Fibroblast of skin of left biceps (primary cell): ENCODE results near the gene CNN3.

Source experiments
- DNase-seq, 2 experiments: peaks; one replicate each; pipeline ENCODE4 v3.0.0-alpha.2; 2013; ENCODE audit warnings: low read depth in 2 of 2

CNN3 gene

DNA sequence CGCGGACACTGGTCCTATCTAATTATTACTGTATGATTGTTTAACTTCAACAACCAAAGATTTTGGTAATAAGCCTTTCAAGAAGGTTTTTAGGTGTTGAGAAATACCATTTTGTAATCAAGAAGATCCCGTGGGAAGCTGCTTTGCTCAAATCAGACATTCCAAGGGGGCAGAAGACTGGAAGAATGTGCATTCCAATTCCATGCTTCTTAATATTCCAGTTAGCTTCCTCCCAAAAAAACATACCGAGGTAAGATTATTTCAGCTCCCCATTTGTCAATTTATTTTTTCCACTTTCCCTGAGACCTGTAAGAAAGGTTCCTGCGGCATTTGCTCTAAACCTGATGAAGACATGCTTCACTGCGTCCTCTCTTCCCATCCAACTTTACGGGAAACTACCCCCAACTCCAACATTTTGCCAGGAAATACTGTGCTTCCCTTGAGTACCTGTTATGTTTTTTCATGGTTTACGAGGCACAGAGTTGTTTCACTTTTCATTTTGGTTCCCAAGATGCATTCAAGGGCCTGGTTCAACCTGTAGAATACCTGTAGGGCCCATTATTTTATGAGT, 4.1 kb downstream of the CNN3 start:
- DNase-seq: peak; percentile 76 to 78

DNA sequence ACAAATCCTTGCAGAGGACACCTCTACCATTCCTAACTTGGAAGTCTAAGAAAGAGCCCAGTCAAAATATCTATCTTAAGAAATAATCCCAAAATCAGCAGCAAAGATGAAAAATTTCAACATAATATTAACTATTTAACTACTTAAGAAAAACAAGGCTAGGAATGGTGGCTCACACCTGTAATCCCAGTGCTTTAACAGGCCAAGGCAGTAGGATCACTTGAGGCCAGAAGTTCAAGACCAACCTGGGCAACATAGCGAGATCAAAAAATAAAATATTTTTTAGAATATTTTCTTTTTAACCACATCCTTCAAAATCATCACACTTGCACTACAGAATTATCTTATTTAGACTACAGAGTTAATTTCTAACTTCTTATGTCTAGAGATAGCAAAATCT, 4.9 kb downstream of the CNN3 start:
- no peak for DNase-seq

DNA sequence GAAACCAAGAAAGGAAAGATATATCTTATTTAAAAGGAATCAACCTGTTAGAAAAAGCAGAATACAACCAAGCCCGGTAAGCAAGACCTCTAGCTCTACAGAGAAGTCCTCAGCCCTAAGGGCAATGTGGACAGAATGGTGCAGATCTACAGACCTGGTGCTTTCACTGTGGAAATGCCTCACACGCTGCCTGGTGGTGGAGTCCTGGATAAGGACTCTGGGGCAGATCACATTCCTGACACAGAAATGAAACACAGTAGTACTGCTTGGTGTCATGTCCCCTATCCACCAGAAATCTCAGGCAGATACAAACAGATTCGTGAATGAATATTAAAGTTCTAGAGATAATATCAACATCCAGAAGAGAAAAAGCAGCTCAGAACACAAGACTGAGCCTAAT, 6.8 kb downstream of the CNN3 start:
- no peak for DNase-seq

DNA sequence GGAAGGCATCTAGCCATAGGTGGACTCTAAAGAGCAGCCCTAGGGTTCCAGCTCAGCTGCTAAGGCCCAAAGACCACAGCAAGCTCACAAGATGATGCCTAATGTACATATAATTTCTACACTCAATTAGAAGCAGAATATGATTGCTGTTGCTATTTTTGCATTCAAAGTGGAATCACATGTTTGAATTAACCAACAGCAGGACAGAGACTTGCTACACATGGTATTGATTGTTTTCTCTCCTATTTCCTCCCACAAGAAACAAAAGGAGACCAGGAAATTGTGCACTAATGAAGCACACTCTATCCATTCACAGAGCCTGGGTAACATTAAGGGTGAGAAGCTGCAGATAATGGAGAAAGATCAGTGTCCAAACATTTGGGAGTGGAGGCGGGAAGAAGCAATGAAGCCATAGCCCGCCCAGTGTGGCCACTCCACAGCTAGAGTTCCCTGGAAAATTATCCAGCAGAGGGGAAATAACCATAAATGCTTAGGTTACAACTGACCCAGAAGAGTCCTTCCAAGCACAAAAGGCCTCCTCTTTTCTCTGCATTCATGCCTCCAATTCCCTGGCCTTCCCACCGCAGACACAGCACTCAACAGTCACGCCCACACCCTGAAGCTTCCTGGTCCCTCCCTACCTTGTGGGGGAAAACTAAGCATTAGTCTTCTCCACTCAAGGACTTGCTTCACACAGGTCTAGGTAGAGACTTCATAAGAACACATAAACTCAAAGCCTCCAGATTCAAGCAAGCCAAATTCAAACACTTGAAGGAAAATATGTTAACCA, 7.5 kb downstream of the CNN3 start:
- DNase-seq: no peak

DNA sequence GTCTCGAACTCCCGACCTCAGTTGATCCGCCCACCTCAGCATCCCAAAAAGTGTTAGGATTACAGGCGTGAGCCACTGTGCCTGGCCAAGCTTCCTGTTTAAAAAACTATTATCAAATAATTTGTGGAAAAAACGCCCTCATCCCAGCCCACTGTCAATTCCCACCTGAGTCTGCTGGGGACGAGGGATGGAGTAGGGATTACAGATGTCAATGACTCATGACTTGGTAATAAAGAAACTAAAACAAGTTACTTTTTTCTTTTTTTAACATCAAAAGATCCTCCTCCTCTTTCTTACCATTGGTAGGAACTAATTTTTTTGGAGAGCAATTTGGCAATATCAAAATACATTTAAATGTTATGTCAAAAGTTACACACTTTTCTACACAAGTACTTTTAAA, 9.7 kb downstream of the CNN3 start:
- no peak for DNase-seq

DNA sequence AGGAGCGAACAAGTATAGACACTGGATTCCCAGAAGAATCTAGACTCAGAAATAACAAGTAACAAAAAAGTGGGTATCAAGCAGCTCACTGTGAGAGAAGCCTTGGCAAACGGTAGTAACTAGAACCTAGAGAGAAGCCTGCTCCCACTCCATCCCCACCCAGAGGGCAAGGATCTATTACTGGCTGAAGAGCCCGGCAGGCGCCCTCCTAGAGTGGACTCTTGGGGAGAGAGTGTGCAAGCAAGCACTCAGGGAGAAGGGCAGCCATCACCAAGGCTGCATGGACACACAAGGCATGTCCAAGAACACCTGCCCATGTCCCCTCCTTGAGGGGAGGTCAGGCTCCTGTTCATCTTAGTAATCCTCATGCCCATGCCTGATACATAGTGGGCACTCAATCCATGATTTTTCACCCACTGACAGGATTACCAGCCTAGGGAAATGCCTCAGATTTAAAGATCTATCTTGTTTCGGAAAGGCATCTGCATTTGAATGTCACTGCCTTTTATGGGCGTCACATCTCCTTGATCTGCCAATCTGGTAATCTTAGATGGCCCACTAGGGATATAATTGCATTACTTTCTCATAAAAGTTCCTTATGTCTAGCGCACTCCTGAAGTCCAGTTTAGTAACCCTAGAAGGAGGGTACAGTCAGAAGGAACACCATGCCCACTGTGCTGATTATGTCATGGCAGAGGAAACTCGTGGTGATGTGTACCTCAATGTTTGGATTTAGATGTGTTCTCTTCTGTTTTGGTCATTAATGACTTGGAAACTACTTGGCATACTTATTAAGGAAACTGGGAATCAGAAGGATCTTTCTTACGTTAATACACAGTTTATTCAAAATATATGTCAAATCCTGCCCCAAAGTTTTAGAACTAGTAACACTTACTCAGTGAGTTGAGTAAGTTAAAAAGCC, 14.4 kb downstream of the CNN3 start:
- no peak for DNase-seq

DNA sequence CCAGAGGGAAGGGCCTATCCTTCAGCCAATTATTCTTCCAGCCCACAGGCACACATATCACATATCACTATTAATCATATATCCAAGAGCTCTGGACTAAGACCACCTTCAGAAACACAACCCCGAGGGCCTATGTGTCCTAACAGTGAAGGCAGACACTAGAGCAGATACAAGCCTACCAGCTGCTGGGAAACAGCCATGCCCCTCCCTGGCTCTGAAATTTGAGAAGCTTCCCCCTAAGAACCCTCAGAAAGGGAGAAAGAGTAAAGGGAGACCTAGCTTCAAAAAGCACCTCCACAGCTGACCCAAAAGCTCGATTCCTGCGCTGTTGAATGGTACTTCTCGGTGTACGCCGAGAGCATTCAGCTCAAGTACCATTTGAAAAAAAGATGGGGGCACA, 17.4 kb downstream of the CNN3 start:
- DNase-seq: no peak

DNA sequence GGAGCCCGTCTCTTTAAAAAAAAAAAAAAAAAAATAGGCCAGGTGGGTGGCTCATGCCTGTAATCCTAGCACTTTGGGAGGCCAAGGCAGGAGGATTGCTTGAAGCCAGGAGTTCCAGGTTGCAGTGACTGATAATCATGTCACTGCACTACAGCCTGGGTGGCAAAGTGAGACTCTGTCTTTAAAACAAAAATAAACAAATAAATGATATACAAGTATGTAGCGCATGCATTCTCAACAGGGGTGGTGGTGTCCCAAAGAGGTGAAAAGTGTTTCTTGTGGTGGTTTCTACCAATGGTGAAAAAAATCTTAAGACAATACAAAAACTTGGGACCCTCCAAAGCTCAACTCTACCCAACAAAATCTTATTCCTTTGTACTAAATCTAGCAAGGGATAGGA, 17.9 kb downstream of the CNN3 start:
- no peak for DNase-seq

DNA sequence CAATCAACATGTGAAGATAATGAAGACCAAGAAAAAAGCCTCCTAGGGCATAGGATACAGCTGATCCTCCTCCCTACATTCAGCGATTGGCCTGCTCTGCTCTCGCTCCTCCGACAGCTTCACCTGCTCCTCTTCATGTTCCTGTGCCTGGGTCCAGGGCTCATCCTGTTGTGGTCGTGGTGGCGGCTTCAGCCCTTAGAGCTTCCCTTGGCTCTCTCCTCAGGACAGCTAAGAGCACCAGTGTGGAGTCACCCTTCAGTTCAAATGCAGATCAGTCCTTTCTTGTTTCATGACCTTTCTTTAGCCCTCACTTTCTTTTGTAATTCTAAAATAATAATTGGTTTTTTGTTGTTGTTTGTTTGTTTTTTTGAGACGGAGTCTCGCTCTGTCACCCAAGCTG, 18.7 kb downstream of the CNN3 start:
- DNase-seq: no peak

DNA sequence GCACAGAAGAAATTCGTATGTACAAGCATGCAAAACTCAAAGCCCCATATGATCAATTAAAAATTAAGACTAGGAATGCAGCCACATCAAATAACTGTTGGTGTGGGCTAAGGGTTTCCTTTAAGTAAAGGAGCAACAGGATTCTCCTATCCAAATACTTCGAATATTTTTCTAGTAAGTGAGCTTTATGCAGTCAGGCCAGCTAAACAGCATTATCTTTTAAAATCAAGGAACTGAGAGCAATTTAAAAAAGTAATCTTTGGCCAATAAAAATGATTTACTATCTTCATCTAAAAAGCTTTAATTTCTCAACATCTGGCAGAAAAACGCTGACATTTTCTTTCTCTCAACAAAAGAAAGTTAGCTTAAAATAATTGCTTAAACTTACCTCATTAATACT, 19.8 kb downstream of the CNN3 start:
- no peak for DNase-seq

DNA sequence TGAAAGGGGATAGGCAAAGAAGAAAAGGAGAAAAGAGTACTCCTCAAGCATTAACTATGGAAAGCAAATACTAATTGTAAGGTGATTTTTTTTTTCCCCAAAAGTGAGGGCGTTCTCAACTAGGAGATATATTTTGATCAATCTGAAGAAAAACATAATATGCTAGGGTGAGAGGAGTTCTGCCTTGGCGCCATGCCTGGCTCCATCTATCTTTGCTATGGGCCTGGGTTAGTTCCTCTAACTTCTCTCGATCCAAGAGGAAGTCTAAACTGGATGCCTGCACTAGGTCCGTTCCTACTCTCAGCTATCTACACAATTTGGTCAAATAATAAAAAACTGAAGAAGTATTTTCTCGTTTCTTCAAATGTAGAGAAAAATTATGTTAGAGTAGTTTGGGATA, 20.5 kb downstream of the CNN3 start:
- no peak for DNase-seq

DNA sequence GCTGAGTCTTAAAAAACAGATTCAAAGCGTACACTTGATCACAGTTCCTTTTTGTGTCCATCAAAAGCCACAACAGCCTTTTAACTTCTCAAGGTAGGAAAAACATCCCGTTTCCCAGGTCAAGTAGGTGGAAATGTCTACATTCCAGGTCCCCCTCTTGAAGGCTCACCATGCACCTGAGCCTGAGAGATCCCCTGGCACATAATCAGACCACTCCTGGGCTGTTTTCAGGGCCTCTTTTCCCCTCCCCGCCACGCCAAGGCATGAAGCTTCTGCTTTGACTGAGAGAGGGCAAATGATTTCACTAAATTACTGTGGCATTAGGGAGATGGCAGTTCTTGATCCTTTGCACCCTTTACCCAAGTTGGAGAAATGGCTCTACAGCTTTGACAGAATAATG, 21.7 kb downstream of the CNN3 start:
- DNase-seq: no peak

DNA sequence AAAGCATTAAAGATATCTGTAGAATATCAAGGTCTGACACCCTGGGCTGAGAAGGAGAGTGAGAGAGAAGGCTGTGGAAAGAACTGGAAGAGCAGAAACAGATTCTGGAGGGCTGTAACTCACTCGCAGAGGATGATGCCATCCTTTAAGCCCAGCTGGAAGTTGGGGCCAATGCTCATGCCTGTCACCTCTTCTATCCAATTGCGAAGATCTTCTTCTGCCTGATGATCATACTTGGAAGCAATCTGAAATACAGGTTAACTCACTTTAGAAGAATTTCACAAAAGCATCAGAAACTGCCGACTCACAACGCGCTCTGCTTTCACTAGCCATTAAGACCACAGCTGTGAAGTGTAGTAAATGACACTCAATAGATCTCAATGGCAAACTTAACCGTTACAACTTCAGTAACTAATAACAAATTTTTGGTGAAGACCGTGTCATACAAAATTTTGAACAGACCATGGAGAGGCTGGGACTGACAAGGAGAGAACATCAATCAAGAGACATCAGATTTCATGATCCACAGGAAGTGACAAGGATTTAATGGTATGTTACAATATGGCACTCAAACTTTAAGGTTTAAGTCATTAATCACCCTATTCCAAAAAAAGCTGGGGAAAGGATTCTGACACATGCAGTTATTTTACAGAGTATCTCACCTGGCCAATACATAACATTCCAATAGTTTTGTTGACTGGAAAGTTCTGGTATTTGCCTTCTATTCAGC, 23.5 kb downstream of the CNN3 start:
- DNase-seq: no peak

DNA sequence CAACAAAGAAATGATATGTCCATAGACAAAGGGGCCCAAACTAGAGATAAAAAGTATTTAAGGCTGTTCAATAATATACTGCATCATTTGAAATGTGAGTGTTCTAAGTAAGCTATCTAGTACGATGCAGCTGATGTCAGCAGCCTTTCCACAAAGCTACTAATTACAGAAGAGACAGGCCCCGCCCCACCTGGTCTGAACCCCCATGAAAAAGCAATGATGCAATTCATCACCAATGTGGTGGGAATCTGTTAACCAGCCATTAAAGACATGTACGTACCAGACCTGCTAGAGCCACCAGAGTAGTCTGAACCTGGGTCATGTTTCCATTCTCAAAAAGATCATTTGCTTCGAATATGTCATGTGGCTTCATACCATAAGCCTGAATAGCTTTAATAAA, 25.1 kb downstream of the CNN3 start:
- DNase-seq: no peak

DNA sequence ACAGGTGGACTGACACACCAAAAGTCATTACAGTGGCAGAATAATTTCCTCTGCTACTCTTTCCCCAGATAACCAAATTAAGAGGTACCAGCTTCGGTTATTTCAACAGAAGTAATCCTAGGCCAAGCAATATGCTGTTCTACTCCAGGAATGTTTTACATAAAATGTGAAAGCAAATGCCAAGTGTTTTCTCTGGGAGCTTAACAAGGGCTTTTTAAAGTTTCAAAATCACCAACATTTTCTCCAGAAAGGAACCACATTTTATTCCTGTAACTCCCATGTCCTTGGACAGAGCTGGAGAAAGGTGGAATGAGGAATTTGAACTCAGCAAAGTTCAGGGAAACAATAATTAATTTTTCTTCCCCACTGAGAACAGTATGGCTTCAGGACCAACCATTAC, 27.2 kb downstream of the CNN3 start:
- no peak for DNase-seq

DNA sequence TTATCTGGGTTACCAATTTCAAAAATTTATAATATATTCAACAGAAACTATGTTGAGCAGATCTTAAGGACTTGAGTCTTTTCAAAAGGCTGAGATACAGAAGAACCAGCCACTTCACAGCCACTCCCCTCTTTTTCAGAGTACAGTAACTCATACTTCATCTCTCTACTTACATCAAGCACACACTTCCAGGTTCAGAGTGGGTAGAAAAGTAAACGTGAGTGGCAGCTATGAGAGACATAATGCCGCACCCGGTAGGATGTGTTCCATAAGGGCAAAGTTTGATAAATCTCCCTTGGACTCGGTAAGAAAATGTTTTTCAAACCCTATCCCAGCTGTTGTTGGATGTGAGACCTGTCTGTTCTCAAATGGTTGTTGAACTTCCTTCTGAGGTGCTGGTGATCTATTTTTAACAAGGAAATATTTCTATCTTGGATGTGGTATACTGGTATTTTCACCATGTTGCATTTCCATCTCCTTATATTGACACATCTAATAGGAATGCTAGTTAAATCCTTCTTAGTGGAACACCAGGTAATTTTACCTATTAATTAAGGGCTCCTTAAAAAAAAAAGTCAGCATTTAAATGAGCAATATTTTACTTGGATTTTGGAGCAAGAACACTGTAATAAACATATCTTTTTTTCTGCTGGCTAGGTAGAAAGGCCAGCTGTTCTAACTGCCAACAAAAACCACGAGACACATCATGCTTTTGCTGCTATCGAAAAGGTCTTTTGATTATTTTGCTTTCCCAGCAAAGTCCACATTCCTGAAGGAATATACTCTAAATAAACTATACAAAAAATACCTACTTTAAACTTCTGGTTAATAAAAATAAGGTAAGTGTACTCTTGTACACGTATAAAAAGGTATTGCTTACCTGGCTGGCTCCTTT, 28.2 kb downstream of the CNN3 start:
- DNase-seq: no peak

DNA sequence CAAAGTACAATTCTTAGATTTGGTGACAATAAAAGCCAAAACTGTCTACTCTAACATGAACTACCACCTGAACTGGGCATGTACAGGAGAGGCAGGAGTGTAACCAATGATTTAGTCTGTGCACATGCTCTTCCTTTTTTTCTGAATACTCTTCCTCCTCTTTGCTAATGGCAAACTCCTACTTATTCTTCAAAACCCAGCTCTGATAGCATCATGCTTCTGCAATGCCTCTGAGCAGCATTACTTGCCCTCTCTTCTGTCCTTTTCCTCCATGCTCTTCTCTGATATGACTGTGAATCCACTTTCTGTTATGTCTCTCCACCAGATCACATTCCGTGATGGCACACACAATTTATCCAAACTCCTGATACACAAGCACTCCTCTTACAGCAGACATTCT, 31.4 kb downstream of the CNN3 start:
- DNase-seq: no peak

DNA sequence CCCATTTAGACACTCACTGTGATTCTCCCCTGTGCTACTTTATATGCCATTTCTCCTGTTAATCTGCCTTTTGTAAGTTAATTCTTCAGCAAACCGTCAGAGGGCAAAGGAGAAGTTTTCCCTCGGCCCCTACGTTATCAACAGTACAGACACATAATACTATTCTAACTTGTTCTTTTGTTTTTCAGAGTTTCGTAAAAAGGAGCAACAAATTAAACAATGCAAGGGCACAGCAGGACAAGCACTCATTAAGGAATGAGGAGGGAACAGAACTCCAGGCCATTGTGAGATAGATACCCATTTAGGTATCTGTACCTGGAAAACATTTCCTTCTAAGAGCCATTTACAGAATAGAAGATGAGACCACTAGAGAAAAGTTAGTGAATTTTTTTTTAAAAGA, 32.3 kb downstream of the CNN3 start:
- DNase-seq: no peak

DNA sequence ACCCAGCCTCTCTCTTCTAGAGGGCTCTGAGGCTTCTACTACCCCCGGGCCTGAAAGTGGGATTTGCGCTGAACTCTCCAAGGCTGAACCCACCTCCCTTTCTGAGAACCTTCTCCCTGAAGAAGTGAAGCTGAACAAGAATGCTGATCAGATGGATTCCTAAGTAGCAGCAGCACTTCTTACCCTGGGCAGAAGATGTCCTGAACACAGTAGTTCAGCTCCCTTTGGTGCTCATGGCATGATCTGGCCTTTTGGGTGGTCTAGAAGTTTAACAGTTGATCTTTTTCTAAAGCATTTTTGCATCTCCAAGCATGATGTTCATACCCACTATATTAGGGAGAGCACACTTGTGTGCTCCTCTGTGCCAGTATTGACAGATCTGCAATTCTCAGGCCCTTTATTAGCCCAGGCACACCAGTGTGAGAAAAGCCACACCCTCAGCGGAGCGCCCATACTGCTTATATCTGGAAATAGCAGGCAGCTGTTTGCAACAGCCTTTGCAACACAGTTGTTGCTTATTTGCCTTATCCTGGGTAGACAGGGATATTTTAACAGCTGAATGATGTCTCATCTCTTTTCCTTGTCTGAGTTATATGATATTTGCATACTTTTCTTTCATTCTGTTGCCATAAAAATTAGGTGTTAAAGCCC, 34.2 kb downstream of the CNN3 start:
- DNase-seq: no peak

DNA sequence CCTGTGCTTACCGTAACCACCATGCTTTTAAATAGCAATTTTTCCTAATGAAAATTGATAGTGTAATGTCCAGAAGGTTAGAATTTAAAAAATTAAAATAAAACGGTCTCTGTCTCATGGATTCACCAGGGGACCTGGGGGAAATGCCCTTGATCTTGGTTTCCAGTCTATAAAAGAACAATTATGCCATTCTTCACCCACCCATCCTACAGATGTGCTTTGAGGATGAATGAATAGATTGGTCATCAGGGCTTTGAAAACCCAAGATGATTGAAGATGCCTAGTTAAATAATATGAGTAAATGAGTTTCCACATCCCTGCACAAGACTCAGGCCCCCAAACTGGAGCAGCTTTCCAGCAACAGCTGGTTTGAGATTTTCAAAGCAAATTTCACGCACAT, 38.7 kb downstream of the CNN3 start:
- DNase-seq: no peak
